Colon (tissue), 2 donors: ENCODE data around the gene ZNF311.
"Not testable (repeated sequence)": the region's sequence is repeated elsewhere in the genome, so short reads cannot be mapped to it uniquely, and the experiment has no call there.

Experiments used
- FAIRE-seq: peaks from 2 replicates; lab custom pipeline; 2012; peaks lifted over from hg19 to GRCh38; lab: Jason Lieb, UNC
- donor health status: control.
- donor health status: control.

ZNF311 gene

GRCh38 chr6:28982476-28983266 is 22.4 kb downstream of the ZNF311 start:
- no peak for FAIRE-seq

DNA sequence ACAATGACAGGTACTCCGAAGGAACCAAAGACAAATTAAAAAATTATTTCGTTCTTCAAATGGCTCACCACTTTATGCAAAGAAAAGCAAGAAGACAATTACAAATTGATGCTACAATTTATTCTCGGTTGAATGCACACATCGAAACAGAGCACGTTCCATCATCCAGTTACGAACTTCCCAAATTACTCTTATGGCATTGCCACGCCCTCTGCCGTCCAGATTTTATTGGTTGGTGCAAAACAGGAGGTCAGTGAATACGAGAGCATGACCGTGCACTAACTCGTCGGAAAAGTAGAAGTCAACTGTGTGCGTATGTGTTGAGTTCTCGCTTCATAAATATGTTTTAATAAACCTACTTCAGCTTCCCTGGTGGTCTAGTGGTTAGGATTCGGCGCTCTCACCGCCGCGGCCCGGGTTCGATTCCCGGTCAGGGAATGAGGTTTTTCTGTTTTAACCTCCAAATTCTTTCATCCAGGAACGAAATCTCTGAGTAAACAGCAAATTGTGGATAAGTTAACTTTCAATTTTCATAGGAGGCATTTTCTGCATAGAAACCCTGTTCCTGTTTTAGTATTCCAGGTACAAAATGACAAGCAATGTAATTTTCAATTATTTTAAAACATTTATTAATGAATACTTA is 23.2 kb downstream of the ZNF311 start:
- FAIRE-seq: no peak

GRCh38 chr6:28981431-28981832 is 23.7 kb downstream of the ZNF311 start:
- no peak for FAIRE-seq

GRCh38 chr6:28980852-28981430 is 24.2 kb downstream of the ZNF311 start:
- no peak for FAIRE-seq

DNA sequence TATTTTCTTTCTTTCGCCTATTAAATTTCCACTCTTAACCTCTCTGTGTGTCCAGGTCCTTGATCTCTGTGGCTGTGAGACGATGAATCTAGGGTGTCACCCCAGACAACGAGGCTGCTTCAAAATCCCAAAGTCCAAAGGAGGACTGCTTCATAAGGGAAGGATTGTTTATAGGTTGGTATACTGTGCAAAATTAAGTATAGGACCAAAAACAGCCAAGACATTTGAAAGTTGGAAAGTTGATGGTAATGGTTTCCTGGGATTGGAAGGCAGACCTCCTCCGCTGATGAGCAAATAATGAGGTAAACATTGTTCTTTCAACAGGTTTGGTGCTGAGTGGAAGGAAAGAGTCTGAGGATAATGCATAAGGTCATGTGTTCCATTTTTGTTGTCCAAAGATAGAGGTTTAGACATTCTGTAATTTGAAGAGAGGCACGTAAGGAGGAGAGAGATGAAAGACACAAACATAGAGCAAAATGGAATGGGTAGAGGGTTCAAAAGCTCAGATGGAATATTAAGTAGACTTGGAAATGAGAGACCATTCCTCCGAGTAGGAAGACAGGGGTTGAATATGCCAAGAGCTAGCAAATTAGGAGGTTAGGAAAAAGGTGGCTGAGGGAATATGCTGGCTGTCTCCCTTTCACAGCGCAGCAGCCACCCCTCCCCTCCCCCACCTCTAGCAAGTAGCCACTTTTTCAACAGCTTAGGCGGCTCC is 24.8 kb downstream of the ZNF311 start:
- no peak for FAIRE-seq

DNA sequence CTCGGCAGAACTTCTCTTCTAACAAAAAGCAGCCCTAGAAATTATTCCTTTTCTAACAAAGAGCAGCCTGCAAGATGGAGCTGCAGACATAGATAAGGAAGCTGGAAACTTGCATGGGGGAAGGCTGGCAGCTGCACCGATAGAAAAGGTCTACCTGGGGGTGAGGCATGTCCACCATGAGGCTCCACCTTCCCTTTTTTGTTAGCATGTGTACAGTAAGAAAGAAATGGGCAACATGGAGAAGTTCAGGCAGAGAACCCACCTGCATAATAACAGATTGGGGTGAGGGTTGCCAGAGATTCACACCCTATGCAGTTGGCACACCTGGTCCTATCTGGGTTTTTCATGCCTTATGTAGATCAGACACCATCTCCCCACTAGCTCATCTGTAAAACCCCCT is 25.4 kb downstream of the ZNF311 start:
- FAIRE-seq: no peak

GRCh38 chr6:28978959-28979561 is 26.1 kb downstream of the ZNF311 start:
- no peak for FAIRE-seq

DNA sequence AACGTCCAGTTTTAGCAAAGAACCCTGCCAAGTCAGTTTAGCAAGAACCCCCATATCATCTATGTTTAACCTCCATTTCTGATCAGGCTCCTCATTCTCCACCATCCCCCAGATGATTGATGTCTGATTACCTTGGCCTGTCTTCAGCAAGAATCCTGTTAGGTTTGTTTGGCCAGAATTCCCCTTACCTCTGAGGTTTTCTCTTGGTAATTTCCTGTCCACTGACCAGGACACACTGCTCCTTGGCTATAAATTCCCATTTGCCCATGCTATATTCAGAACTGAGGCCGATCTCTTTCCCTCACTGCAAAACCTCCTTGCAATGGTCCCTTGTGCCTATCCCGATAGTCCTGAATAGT is 27.0 kb downstream of the ZNF311 start:
- FAIRE-seq: no peak

DNA sequence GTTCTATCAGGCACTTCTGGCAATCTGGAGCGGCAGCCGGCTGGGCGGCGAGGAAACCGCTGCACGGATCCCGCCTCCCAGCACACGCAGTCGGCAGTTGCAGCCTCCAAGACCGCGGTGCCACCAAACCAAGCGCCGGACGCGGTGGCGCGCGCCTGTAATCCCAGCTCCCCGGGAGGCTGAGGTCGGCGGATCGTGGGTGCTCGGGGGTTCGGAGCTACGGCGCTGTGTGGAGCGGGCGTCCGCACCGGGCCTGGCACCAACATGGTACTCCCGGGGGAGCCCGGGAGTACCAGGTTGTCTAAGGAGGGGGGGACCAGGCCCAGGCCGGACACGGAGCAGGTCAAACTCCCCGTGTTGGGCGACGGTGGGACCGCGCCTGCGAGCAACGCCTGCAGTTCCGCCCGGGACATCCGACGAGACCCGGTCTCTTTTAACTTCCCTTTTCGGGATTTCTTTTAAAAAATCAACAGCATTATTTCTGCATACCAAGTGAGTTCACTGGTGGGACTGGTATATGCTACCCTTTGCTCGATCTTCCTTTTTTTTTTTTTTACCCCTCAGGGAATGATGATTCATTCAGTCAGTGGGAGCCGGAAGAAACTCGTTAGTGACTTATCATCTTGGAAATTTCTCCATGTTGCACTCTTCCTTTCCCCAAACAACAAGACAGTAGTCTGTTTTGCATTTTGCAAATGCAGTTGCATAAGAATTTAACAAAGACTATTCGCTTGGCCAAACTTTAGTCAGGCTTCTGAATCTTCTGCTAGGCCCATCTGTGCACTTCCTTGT is 27.6 kb downstream of the ZNF311 start:
- no peak for FAIRE-seq

DNA sequence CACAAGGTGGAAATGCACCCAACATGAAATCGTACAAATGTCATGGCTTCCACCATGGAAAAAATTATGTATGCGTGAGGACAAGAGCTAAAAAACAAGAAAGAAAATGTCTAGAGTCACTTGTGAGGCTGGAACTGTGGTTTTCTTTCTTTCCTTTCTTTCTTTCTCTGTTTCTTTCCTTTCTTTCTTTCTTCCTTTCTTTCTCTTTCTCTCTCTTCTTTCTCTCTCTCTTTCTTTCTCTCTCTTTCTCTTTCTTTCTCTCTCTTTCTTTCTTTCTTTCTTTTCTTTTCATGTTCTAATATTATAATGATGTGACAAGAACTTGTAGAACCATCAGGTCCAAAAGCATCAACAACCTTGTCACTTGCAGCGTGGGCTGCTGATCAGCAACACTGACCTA is 28.4 kb downstream of the ZNF311 start:
- no peak for FAIRE-seq

- no peak for FAIRE-seq
These were observed 30.6 kb downstream of the ZNF311 start for GRCh38 chr6:28974505-28974904.

DNA sequence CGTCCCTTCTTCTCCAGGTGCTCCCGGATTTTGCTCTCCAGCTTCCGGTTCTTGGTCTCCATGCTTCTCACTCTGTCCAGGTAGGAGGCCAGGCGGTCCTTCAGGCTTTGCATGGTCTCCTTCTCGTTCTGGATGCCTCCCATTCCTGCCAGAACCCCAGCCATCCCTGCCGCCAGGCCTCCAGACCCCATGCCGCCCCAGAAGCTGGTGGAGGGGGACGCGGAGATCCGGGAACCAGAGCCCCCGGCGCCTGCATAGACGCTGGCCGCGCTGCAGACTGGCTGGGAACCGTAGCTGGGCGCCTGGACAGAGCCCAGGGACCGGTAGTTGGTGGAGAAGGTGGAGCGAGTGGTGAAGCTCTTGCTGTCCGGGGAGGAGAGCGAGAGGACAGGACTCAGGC is 35.1 kb downstream of the ZNF311 start:
- FAIRE-seq: not testable (repeated sequence)

GRCh38 chr6:28969129-28969528 is 36.0 kb downstream of the ZNF311 start:
- FAIRE-seq: no peak

GRCh38 chr6:28968476-28968875 is 36.6 kb downstream of the ZNF311 start:
- FAIRE-seq: no peak

DNA sequence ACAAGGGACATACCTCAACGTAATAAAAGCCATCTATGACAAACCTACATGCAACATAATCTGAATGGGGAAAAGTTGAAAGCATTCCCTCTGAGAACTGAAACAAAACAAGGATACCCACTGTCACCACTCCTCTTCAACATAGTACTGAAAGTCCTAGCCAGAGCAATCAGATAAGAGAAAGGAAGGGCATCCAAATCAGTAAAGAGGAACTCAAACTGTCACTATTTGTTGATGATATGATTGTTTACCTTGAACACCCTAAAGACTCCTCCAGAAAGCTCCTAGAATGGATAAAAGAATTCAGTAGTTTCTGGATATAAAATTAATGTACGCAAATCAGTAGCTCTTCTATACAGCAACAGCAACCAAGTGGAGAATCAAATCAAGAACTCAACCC is 39.4 kb downstream of the ZNF311 start:
- FAIRE-seq: no peak

GRCh38 chr6:28960846-28961500 is 44.1 kb downstream of the ZNF311 start:
- no peak for FAIRE-seq

GRCh38 chr6:28958561-28959243 is 46.4 kb downstream of the ZNF311 start:
- not testable (repeated sequence) for FAIRE-seq

GRCh38 chr6:28957795-28958314 is 47.3 kb downstream of the ZNF311 start:
- not testable (repeated sequence) for FAIRE-seq

- FAIRE-seq: no peak
These were observed 48.8 kb downstream of the ZNF311 start for GRCh38 chr6:28956331-28956730.

DNA sequence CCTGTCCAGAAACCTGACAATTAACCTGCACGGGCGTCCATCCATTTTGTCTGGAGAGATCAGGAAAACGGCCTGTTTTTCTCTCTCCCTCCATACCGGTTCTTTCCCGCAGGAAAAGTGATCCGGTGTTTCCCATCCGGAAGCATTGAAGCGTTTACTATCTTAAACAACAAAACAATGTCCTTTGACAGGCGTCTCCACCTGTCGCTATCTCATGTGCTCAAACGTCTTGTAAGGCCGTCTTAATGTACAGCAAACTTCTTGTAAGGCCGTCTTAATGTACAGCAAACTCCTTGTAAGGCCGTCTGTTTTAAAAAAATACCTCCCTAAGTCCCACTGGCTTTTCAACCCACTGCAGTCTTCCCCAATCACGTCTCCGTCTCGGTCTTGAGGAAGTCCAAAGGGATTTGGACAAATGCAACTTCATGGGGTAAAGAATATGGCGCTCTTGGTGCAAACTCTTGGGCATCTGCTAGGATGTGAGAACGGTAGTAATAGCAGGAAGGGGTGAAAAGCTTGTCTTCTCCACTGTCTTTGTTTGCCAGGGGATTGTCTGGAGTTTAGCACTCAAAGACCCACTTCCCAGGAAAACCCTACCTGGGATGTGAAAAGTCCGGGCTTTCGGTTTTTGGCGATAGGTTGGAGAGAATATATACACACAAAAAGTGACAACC is 51.4 kb downstream of the ZNF311 start:
- FAIRE-seq: no peak
